Right lobe of liver (tissue), 6 donors: Measurements from ENCODE around the gene PYGM. TPM values are rescaled to one million over a fixed set of nuclear protein-coding genes. Genes with fewer than 3 reads are reported as not detected.

Source experiments
- ATAC-seq, 4 donors: fragments of 200-7000 bp; cut with Tn5 transposase; one replicate each; pipeline ENCODE4 v1.9.1; 2020; ENCODE audit warnings: mild to moderate bottlenecking in 4 of 4, moderate library complexity in 4 of 4
- DNase-seq, 3 donors: peaks; one replicate each; pipeline ENCODE4 v3.0.0-alpha.2; 2020
- H3K27ac ChIP-seq, 3 donors: fragments of 200-600 bp; one replicate each; pipeline ENCODE4 v1.8.0; 2022
- H3K27me3 ChIP-seq, 2 donors: fragments of 200-600 bp; one replicate each; pipeline ENCODE4 v1.8.0; 2022
- H3K36me3 ChIP-seq, 4 donors: fragments of 200-600 bp; sonication (generic) in 1 of 4; one replicate each; pipeline versions ENCODE4 v1.5.1 to v1.8.0; 2017 to 2022; ENCODE audit warnings: control low read depth in 1 of 4
- H3K4me1 ChIP-seq, 4 donors: fragments of 200-600 bp; sonication (generic) in 1 of 4; one replicate each; pipeline versions ENCODE4 v1.5.1 to v1.8.0; 2017 to 2022; ENCODE audit warnings: control low read depth in 1 of 4
- H3K4me3 ChIP-seq, 3 donors: fragments of 200-600 bp; one replicate each; pipeline ENCODE4 v1.8.0; 2022
- H3K9me3 ChIP-seq, 4 donors: fragments of 200-600 bp; sonication (generic) in 1 of 4; one replicate each; pipeline versions ENCODE4 v1.5.1 to v1.8.0; 2017 to 2022; ENCODE audit warnings: control low read depth in 1 of 4
- CTCF ChIP-seq, 4 donors: fragments of 200-600 bp in 3 of 4; fragments of 450-650 bp in 1 of 4; IDR thresholded peaks; one replicate each; pipeline versions ENCODE4 v1.5.1 to v1.8.0; 2016 to 2022; ENCODE audit warnings: antibody characterized with exemption in 4 of 4, mild to moderate bottlenecking in 2 of 4
- POLR2A ChIP-seq: fragments of 450-650 bp; IDR thresholded peaks from one replicate; pipeline ENCODE4 v1.6.1; 2017; ENCODE audit warnings: antibody characterized with exemption, mild to moderate bottlenecking
- WGBS: methylation state at CpG from one replicate; pipeline ENCODE4 v1.1.6; 2018; ENCODE audit warnings: low coverage, low lambda C conversion rate; ENCODE audit not compliant: insufficient coverage; ENCODE audit errors: missing lambda C conversion rate; 5-methylcytosine and 5-hydroxymethylcytosine counted together
- intact Hi-C, 2 donors: fragments of 100-400 bp; cut with DNase I; formaldehyde crosslinking; loops; one replicate each; pipeline versions ENCODE4 v1.11.2 to v1.14.1; 2022
- total RNA-seq, 6 experiments: library from RNA; depleted of rRNA in 2 of 6; stranded (reverse); fragments of >200 nt in 2 of 6; fragmentation: NEBNext Ultra II Directional in 3 of 6; extraction: Animal tissue kit (Norgen Biotek cat#: 25700) in 3 of 6; gene quantifications; one replicate each; pipeline versions ENCODE4 v1.1.0 to v1.2.4, GENCODE V29; 2016 to 2023
- donor health status: DM: no; HTN: yes; CAD: no.
- donor health status: DM: no; HTN: no; CAD: no.
- donor health status: DM: no; HTN: no; CAD: no.
- donor health status: DM: no; HTN: yes; CAD: no.
- donor health status: DM: no; HTN: yes; CAD: no.

Gene PYGM
- total RNA-seq, 6 experiments from 2014 or later = 0.24 to 1.4 (median 0.47) TPM

GRCh38 chr11:64753019-64753379, 6.8 kb downstream of the PYGM start:
- H3K36me3 ChIP-seq = no peaks in the 10 kb centered on the region
- no peak overlapping the region for H3K27ac ChIP-seq
- H3K27me3 ChIP-seq = no peaks in the 10 kb centered on the region
- H3K4me3 ChIP-seq = no peak overlapping the region
- WGBS = 100% methylated on average over 1 of the region's 7 CpGs
- ATAC-seq = no peak
- H3K4me1 ChIP-seq = no peaks in the 10 kb centered on the region
- intact Hi-C loops = no loop called here
- no peaks in the 10 kb centered on the region for H3K9me3 ChIP-seq
- DNase-seq = no peak
- no peak for TF ChIP-seq CTCF (IDR thresholded peaks at IDR 0.05)
- TF ChIP-seq POLR2A = no peak

DNA sequence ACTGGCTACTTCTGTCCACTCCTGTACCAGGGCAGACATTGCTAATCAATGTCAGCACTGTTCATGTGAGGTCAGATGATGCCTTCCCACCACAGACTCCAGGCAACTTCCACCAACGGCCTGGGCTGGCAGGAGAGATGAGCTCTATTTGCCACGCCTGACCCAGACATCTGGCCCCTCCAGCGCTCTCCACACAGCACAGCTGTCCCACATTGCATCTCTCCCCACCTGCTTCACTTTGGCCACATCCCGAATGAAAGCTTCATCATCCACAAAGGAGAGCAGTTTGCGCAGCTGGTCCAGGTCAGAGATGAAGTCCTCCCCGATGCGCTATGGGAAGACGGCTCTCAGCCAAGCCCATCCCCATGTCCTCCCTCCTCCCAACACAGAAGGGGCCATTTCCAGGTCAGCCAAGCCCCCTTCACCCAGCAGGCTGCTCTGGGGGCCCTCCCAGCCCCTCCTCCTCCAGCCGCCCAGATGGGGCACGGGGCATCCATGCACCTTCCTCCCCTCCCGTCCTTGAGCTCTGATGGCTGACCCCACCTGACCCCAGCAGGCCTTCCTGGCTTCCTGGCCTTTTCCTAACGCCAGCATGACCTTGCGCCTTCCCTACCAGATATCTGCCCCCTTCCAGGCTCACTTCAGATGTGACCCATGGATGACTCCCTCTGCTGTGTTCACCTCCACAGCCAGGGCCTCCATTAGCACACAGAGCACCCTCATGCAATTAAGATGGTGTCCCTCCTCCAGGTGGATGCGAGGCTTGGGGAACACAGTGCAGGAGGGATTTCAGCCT, 7.4 kb downstream of the PYGM start:
- no peaks in the 10 kb centered on the region for H3K36me3 ChIP-seq
- intact Hi-C loops = no loop called here
- H3K27me3 ChIP-seq = no peaks in the 10 kb centered on the region
- ATAC-seq = no peak
- TF ChIP-seq CTCF (IDR thresholded peaks at IDR 0.05) (no peak), POLR2A (no peak)
- 50% methylated on average over 3 of the region's 14 CpGs for WGBS
- H3K4me3 ChIP-seq = no peak overlapping the region
- no peak overlapping the region for H3K27ac ChIP-seq
- no peaks in the 10 kb centered on the region for H3K9me3 ChIP-seq
- peak in 1 of 3 donors; percentile 45 for DNase-seq
- no peaks in the 10 kb centered on the region for H3K4me1 ChIP-seq

- Histone ChIP-seq H3K9me3 (no peaks in the 10 kb centered on the region), H3K4me3 (no peak overlapping the region), H3K27ac (no peak overlapping the region), H3K4me1 (no peaks in the 10 kb centered on the region), H3K27me3 (no peaks in the 10 kb centered on the region), H3K36me3 (no peaks in the 10 kb centered on the region)
- peak in 1 of 3 donors; percentile 18 for DNase-seq
- ATAC-seq = no peak
- TF ChIP-seq POLR2A = no peak
- no peak for TF ChIP-seq CTCF (IDR thresholded peaks at IDR 0.05)
- 76% methylated on average over 8 of the region's 9 CpGs for WGBS
- intact Hi-C loops = no loop called here
Observed at GRCh38 chr11:64751580-64751979, 8.2 kb downstream of the PYGM start.

GRCh38 chr11:64751136-64751535, 8.6 kb downstream of the PYGM start:
- Histone ChIP-seq H3K9me3 (no peaks in the 10 kb centered on the region), H3K27ac (no peak overlapping the region), H3K4me1 (no peaks in the 10 kb centered on the region), H3K36me3 (no peaks in the 10 kb centered on the region), H3K27me3 (no peaks in the 10 kb centered on the region), H3K4me3 (no peak overlapping the region)
- ATAC-seq = no peak
- WGBS = 97% methylated on average over 9 of the region's 9 CpGs
- peak in 1 of 3 donors; percentile 35 for DNase-seq
- intact Hi-C loops = no loop called here
- TF ChIP-seq CTCF (IDR thresholded peaks at IDR 0.05) (no peak), POLR2A (no peak)
